Ishikawa (cell line): ENCODE results near the gene TAS2R40.

ENCODE experiments used
- FOXM1 ChIP-seq: IDR thresholded peaks from 2 replicates; pipeline ENCODE4 v1.6.1; 2012; ENCODE audit warnings: low read depth, borderline replicate concordance
- RAD21 ChIP-seq: IDR thresholded peaks from 2 replicates; pipeline ENCODE4 v1.6.1; 2012; ENCODE audit warnings: low read depth
- TAF1 ChIP-seq: IDR thresholded peaks from 2 replicates; pipeline ENCODE4 v1.6.1; 2012; ENCODE audit warnings: low read depth, mild to moderate bottlenecking
- TF ChIP-seq, protein P1 (sequence below): IDR thresholded peaks from 2 replicates; pipeline ENCODE4 v1.6.1; 2012

DNA sequence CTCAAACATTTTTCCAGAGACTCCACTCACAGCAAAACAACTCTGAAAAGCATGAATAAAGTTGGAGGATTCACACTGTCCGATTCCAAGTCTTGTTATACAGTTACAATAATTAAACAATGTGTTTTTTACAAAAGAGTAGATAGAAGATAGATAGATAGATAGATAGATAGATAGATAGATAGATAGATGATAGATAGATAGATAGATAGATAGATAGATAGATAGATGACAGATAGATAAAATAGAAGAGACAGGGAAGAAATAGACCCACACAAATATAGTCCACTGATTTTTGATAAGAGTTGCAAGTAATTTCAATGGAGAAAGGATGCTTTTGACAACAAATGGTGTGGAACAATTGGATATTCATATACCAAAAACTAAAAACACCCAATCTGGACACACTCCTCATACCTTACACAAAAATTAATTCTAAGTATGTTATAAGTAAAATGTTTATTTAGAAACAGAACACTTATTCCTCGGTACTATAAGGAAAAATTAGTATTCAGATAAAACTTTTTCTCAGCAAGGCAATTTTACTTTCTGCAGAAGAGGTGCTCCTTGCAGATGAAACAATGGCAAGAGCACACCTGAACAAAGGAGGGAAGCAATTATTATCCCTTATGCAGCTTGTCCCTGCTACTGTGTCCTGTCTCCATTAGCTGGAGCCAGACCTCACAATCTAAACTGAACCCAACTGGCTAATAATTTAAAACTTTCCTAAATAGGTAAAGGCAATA lies 44.3 kb upstream of the TAS2R40 start:
- TF ChIP-seq TAF1, result no peak
- TF ChIP-seq, protein P1, sequence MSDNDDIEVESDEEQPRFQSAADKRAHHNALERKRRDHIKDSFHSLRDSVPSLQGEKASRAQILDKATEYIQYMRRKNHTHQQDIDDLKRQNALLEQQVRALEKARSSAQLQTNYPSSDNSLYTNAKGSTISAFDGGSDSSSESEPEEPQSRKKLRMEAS, result no peak
- TF ChIP-seq FOXM1, result no peak
- no peak for TF ChIP-seq RAD21
